ENCODE measurements around the gene DSN1. TPM values are rescaled to one million over a fixed set of nuclear protein-coding genes. Genes with fewer than 3 reads are reported as not detected.

DSN1 gene
- polyA plus RNA-seq, 1 donor (not counting 4 experiments of a cell fraction or from before 2014, with no cell fraction given) = 12.7 TPM

DNA sequence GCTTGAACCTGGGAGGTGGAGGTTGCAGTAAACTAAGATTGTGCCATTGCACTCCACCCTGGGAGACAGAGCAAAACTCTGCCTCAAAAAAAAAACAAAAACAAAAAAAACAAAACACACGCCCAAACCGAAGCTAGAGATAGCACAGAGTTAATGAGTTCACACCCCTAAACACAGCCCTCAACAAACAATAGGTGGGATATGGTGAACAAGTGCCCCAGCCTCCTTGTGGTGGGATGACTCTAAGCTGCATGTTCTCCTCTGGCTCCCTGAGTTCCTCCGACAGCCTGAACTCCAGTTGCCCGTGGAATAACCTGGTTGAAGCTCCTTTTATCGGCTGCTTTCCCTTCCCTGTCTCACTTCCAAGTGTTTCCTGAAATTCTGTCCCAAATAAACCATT lies 22.1 kb upstream of the DSN1 start:
- Histone ChIP-seq H3K79me2 (ENCODE audit: control insufficient read depth, insufficient read depth, low read length) (peaks cover 3% of the 10 kb centered on the region), H3K9me3 (ENCODE audit: control insufficient read depth, low read depth, low read length) (no peaks in the 10 kb centered on the region), H3K4me1 (ENCODE audit: control insufficient read depth, extremely low read depth, insufficient read depth, low read length) (no peaks in the 10 kb centered on the region), H3K9me1 (ENCODE audit: control insufficient read depth, extremely low read depth, insufficient read depth, low read length) (no peaks in the 10 kb centered on the region), H3K27ac (ENCODE audit: control insufficient read depth, insufficient read depth, low read length) (no peak overlapping the region), H3K36me3 (ENCODE audit: control insufficient read depth in 2 of 2, extremely low read depth in 1 of 2, insufficient read depth in 2 of 2, low read length in 2 of 2) (peaks cover 29 to 57% of the 10 kb centered on the region in 2 experiments), H4K20me1 (ENCODE audit: control insufficient read depth, extremely low read depth, insufficient read depth, low read length) (peaks cover 4% of the 10 kb centered on the region), H3K9ac (ENCODE audit: control insufficient read depth, extremely low read depth, insufficient read depth, low read length) (no peak overlapping the region), H2AFZ (ENCODE audit: control insufficient read depth, low read length) (no peak overlapping the region), H3K4me2 (ENCODE audit: control insufficient read depth, extremely low read depth, insufficient read depth, low read depth, low read length) (no peak overlapping the region), H3K4me3 (ENCODE audit: control insufficient read depth in 2 of 3, extremely low read depth in 1 of 3, insufficient read depth in 2 of 3, low read depth in 1 of 3, low read length in 3 of 3) (no peak overlapping the region), H3K27me3 (ENCODE audit: control insufficient read depth, extremely low read depth, insufficient read depth, low read length) (no peaks in the 10 kb centered on the region)
- dilution Hi-C loops (cut with MboI; ENCODE audit: extremely low pct_ligation_motif_present, low sequenced_read_pairs) = no loop called here
- DNase-seq (ENCODE audit: low read depth, low spot score) = no peak
- TF ChIP-seq EZH2 (IDR thresholded peaks at IDR 0.05; ENCODE audit: low read length) (no peak), CTCF (optimal IDR thresholded peaks at IDR 0.05 in 1 of 3, IDR thresholded peaks at IDR 0.05 in 1 of 3, conservative IDR thresholded peaks at IDR 0.05 in 1 of 3; ENCODE audit: extremely low read depth in 1 of 3, insufficient read depth in 2 of 3, low read length in 3 of 3) (no peak)
- no peak for FAIRE-seq

DNA sequence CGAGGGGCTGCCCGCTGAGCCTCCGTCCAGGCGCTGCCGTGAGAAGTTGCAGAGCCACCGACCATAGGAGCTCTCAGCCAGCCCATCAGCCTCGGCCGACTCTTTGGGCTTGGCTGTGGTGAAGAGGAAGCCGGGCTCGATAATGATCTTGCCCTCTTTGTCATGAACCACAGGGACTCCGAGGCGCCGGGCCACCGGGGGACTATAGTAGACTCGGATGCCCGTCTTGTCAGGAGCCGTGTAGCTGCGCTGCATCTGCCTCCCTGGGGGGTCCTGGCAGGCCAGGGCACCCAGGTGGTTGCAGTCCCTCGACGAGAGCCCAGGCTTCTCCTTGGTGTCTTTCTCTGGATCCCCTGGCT lies 20.5 kb upstream of the DSN1 start:
- H3K9me3 ChIP-seq (ENCODE audit: control insufficient read depth, low read depth, low read length) = no peaks in the 10 kb centered on the region
- DNase-seq (ENCODE audit: low read depth, low spot score) = no peak
- peaks cover 3% of the 10 kb centered on the region for H3K79me2 ChIP-seq (ENCODE audit: control insufficient read depth, insufficient read depth, low read length)
- no peak overlapping the region for H2AFZ ChIP-seq (ENCODE audit: control insufficient read depth, low read length)
- H3K9ac ChIP-seq (ENCODE audit: control insufficient read depth, extremely low read depth, insufficient read depth, low read length) = no peak overlapping the region
- no peak overlapping the region for H3K27ac ChIP-seq (ENCODE audit: control insufficient read depth, insufficient read depth, low read length)
- H3K4me1 ChIP-seq (ENCODE audit: control insufficient read depth, extremely low read depth, insufficient read depth, low read length) = no peaks in the 10 kb centered on the region
- peaks cover 2% of the 10 kb centered on the region for H4K20me1 ChIP-seq (ENCODE audit: control insufficient read depth, extremely low read depth, insufficient read depth, low read length)
- H3K9me1 ChIP-seq (ENCODE audit: control insufficient read depth, extremely low read depth, insufficient read depth, low read length) = no peaks in the 10 kb centered on the region
- TF ChIP-seq CTCF (optimal IDR thresholded peaks at IDR 0.05 in 1 of 3, IDR thresholded peaks at IDR 0.05 in 1 of 3, conservative IDR thresholded peaks at IDR 0.05 in 1 of 3; ENCODE audit: extremely low read depth in 1 of 3, insufficient read depth in 2 of 3, low read length in 3 of 3) = no peak
- TF ChIP-seq EZH2 (IDR thresholded peaks at IDR 0.05; ENCODE audit: low read length) = no peak
- no peaks in the 10 kb centered on the region for H3K27me3 ChIP-seq (ENCODE audit: control insufficient read depth, extremely low read depth, insufficient read depth, low read length)
- no peak overlapping the region for H3K4me3 ChIP-seq (ENCODE audit: control insufficient read depth in 2 of 3, extremely low read depth in 1 of 3, insufficient read depth in 2 of 3, low read depth in 1 of 3, low read length in 3 of 3)
- FAIRE-seq = no peak
- peaks cover 27 to 55% of the 10 kb centered on the region in 2 experiments for H3K36me3 ChIP-seq (ENCODE audit: control insufficient read depth in 2 of 2, extremely low read depth in 1 of 2, insufficient read depth in 2 of 2, low read length in 2 of 2)
- dilution Hi-C loops (cut with MboI; ENCODE audit: extremely low pct_ligation_motif_present, low sequenced_read_pairs) = no loop called here
- no peak overlapping the region for H3K4me2 ChIP-seq (ENCODE audit: control insufficient read depth, extremely low read depth, insufficient read depth, low read depth, low read length)
